ENCODE results near the gene PLA2G6. TPM values are rescaled to one million over a fixed set of nuclear protein-coding genes. Genes with fewer than 3 reads are reported as not detected.

The PLA2G6 gene
- total and polyA plus RNA-seq, 2 of the 8 experiments (the other 6 are each of a cell fraction or from before 2014, with no cell fraction given), result 13.2 to 21.0 TPM

DNA sequence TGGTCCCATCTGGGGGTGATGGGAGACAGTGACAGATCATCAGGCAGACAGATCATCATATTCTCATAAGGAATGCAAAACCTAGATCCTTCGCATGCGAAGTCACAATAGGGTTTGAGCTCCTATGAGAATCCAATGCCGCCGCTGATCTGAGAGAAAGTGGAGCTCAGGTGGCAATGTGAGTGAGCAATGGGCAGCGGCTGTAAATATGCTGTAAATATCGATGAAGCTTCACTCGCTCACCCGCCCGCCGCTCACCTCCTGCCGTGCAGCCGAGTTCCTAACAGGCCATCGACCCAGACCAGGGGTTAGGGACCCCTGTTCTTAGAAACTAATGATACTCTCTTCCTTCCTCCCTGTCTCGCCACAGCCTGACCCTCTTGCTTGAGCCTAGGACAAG lies 9.4 kb upstream of the PLA2G6 start:
- Histone ChIP-seq H3K23me2 (ENCODE audit: low read depth, low read length) (peaks cover 3% of the 10 kb centered on the region; the same call in 1 of the 2 replicates), H4K5ac (ENCODE audit: insufficient read length, low read depth, low read length) (no peak overlapping the region), H3K9me3 (ENCODE audit: insufficient read depth in 2 of 2, low read depth in 1 of 2, low read length in 1 of 2) (no peaks in the 10 kb centered on the region), H2BK120ac (replicated peaks; ENCODE audit: low read depth, low read length) (no peak overlapping the region), H3K9ac (replicated peaks in 1 of 4; ENCODE audit: extremely low read depth in 1 of 4, low read depth in 3 of 4, low read length in 3 of 4) (no peak overlapping the region), H3K27me3 (replicated peaks in 1 of 4; ENCODE audit: control insufficient read depth in 3 of 4, extremely low read depth in 1 of 4, insufficient read depth in 3 of 4, low read length in 3 of 4) (no peaks in the 10 kb centered on the region; a peak in 3 of 7 replicates), H2BK15ac (ENCODE audit: low read length) (no peak overlapping the region), H2BK12ac (ENCODE audit: low read depth, low read length) (no peak overlapping the region), H3K79me1 (ENCODE audit: low read depth, low read length) (no peaks in the 10 kb centered on the region), H4K20me1 (replicated peaks in 1 of 2; ENCODE audit: control insufficient read depth in 1 of 2, insufficient read depth in 2 of 2, low read length in 2 of 2) (no peaks in the 10 kb centered on the region), H3K18ac (ENCODE audit: extremely low read depth, low read length) (no peak overlapping the region), H3K56ac (replicated peaks; ENCODE audit: insufficient read length, low read depth, low read length) (no peak overlapping the region), H3K14ac (ENCODE audit: insufficient read length) (no peak overlapping the region), H4K8ac (ENCODE audit: extremely low read depth, insufficient read depth, low read length) (no peak overlapping the region), H3K27ac (ENCODE audit: low read depth, low read length) (no peak overlapping the region), H3K4me1 (replicated peaks in 1 of 4; ENCODE audit: control insufficient read depth in 3 of 4, insufficient read depth in 4 of 4, low read length in 3 of 4) (peaks cover 0 to 3% (median 0%) of the 10 kb centered on the region in 4 experiments; a peak in 1 of 7 replicates), H3K4me3 (ENCODE audit: extremely low read depth in 1 of 4, insufficient read depth in 2 of 4, low read depth in 3 of 4, low read length in 4 of 4) (no peak overlapping the region), H3K4me2 (ENCODE audit: insufficient read depth in 1 of 2, low read depth in 2 of 2, low read length in 2 of 2) (no peak overlapping the region), H2BK5ac (ENCODE audit: low read depth, low read length) (no peak overlapping the region), H3K36me3 (ENCODE audit: control insufficient read depth in 2 of 4, insufficient read depth in 4 of 4, low read length in 3 of 4) (no peaks in the 10 kb centered on the region), H3K4ac (replicated peaks; ENCODE audit: insufficient read length, low read depth, low read length) (no peak overlapping the region), H4K91ac (replicated peaks; ENCODE audit: insufficient read length, low read length) (no peak overlapping the region), H2AK5ac (ENCODE audit: low read depth, low read length) (no peak overlapping the region), H2AFZ (ENCODE audit: low read length) (no peak overlapping the region), H3K23ac (ENCODE audit: insufficient read length) (no peak overlapping the region), H2BK20ac (ENCODE audit: low read length) (no peak overlapping the region), H3K79me2 (ENCODE audit: control insufficient read depth in 1 of 2, insufficient read depth in 2 of 2, low read length in 2 of 2) (no peaks in the 10 kb centered on the region)
- CTCF ChIA-PET (ENCODE audit: partially characterized antibody), result interaction anchor here (1.4 to 2.2 kb wide), 3 partner anchors 77 to 117 kb away, joined by 4 to 10 read pairs (median 4); no protein-coding TSS in a partner anchor
- DNase-seq (ENCODE audit: low read depth in 1 of 2, low spot score in 2 of 2) (no peak), FAIRE-seq (no peak)
- POLR2A ChIA-PET (ENCODE audit: partially characterized antibody), result interaction anchor here (0.9 to 2.2 kb wide), 3 partner anchors 10 to 24 kb away, joined by 3 to 6 read pairs (median 3); no protein-coding TSS in a partner anchor
- 91% methylated on average over 14 of the region's 14 CpGs; no CpG with 5 or more reads in 1 of the 2 experiments for WGBS, 2 experiments (ENCODE audit: extremely low coverage in 1 of 2, insufficient coverage in 1 of 2, insufficient read length in 1 of 2, insufficient replicate concordance in 2 of 2, low coverage in 1 of 2, low lambda C conversion rate in 2 of 2, missing lambda C conversion rate in 1 of 2)
- TF ChIP-seq NRF1 (IDR thresholded peaks at IDR 0.05; ENCODE audit: low read depth, low read length), result no peak
- no peak for TF ChIP-seq SAP30 (IDR thresholded peaks at IDR 0.05; ENCODE audit: insufficient read depth, insufficient replicate concordance, low read length)
- TF ChIP-seq JUN (IDR thresholded peaks at IDR 0.05; ENCODE audit: low read depth, low read length), result no peak
- no peak for TF ChIP-seq EGR1 (IDR thresholded peaks at IDR 0.05; ENCODE audit: borderline replicate concordance, low read depth, low read length)
- TF ChIP-seq HDAC2 (IDR thresholded peaks at IDR 0.05; ENCODE audit: borderline replicate concordance in 1 of 2, low read depth in 2 of 2, low read length in 2 of 2), result no peak
- TF ChIP-seq ZNF274 (IDR thresholded peaks at IDR 0.05; ENCODE audit: borderline replicate concordance, extremely low read depth, low read length), result no peak
- TF ChIP-seq CTBP2 (IDR thresholded peaks at IDR 0.05; ENCODE audit: borderline replicate concordance, insufficient read depth, insufficient read length, low read length), result no peak
- no peak for TF ChIP-seq POU5F1 (IDR thresholded peaks at IDR 0.05; ENCODE audit: low read depth, low read length)
- no peak for TF ChIP-seq SP4 (IDR thresholded peaks at IDR 0.05; ENCODE audit: low read length)
- TF ChIP-seq EP300 (IDR thresholded peaks at IDR 0.05; ENCODE audit: borderline replicate concordance in 1 of 2, low read depth in 2 of 2, low read length in 2 of 2), result no peak
- TF ChIP-seq SIN3A (conservative IDR thresholded peaks at IDR 0.05 in 1 of 2, IDR thresholded peaks at IDR 0.05 in 1 of 2; ENCODE audit: low read depth in 1 of 2, low read length in 2 of 2), result no peak
